NCI-H82 treated with DMSO at 0.1 percent for 48 hours (cell line): Measurements from ENCODE around the gene MAG.

Source experiments
- DNase-seq: peaks from one replicate; lab custom pipeline; 2025; ENCODE audit not compliant: unreplicated experiment; lab: John Stamatoyannopoulos, UW

MAG gene

GRCh38 chr19:35315883-35316282 lies 23.9 kb downstream of the MAG start:
- DNase-seq = no peak

- DNase-seq = no peak
Measured at GRCh38 chr19:35316560-35316959, 24.6 kb downstream of the MAG start.

GRCh38 chr19:35317464-35318043 lies 25.6 kb downstream of the MAG start:
- DNase-seq = no peak

GRCh38 chr19:35318679-35319448 lies 26.9 kb downstream of the MAG start:
- DNase-seq = no peak

- no peak for DNase-seq
Measured at GRCh38 chr19:35320065-35320713, 28.2 kb downstream of the MAG start.

GRCh38 chr19:35321291-35321690 lies 29.3 kb downstream of the MAG start:
- DNase-seq = no peak

- no peak for DNase-seq
Measured at GRCh38 chr19:35322014-35322413, 30.1 kb downstream of the MAG start.

- no peak for DNase-seq
Measured at GRCh38 chr19:35327642-35328041, 35.7 kb downstream of the MAG start.

- no peak for DNase-seq
Measured at GRCh38 chr19:35328851-35329285, 36.9 kb downstream of the MAG start, which contains the start of gene CD22. Gene CD22, plus strand, starts transcription at chr19:35329187. Its CDS starts 2,854 bp downstream, at chr19:35332041.

- no peak for DNase-seq
Measured at GRCh38 chr19:35329323-35329722, 37.4 kb downstream of the MAG start.

- DNase-seq = no peak
Measured at GRCh38 chr19:35330475-35330874, 38.5 kb downstream of the MAG start.

- no peak for DNase-seq
Measured at GRCh38 chr19:35331551-35332214, 39.7 kb downstream of the MAG start.

- DNase-seq = no peak
Measured at GRCh38 chr19:35332817-35333216, 40.9 kb downstream of the MAG start.

- DNase-seq = no peak
Measured at GRCh38 chr19:35334144-35334753, 42.3 kb downstream of the MAG start.

GRCh38 chr19:35336166-35336955 lies 44.4 kb downstream of the MAG start:
- DNase-seq = no peak

GRCh38 chr19:35337097-35337983 lies 45.4 kb downstream of the MAG start:
- DNase-seq = no peak

- DNase-seq = no peak
Measured at GRCh38 chr19:35337984-35338296, 46.0 kb downstream of the MAG start.

- no peak for DNase-seq
Measured at GRCh38 chr19:35340431-35340830, 48.5 kb downstream of the MAG start.

- DNase-seq = no peak
Measured at GRCh38 chr19:35341006-35341405, 49.0 kb downstream of the MAG start.
